CD4-positive, alpha-beta T cell treated with Interleukin-15 for 1 hour (primary cell): ENCODE results near the gene NCOA4.
A peak's percentile ranks its signal among the peaks of the same experiment; 100 is the strongest.
"Not testable (repeated sequence)": the region's sequence is repeated elsewhere in the genome, so short reads cannot be mapped to it uniquely, and the experiment has no call there.

Source experiments
- DNase-seq: peaks from one replicate; pipeline ENCODE4 v3.0.0-alpha.2; 2020

The NCOA4 gene

DNA sequence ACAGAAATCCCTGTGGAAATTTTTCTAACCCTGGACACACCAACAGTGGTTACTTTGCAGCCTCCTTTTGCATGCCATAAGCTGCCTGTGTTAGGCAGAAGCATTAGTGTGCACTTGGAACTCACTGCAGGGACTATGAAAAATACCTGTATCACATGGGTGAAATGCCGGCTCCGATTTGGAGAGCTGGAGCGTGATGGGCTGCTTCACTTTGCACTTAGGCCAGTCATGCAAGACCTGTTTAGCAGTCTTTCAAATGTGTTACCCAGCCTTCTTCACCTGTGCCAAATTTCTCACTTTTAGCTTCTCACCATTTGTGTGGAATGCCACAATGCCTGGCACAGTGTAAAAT is 11.3 kb downstream of the NCOA4 start:
- DNase-seq, result no peak

- no peak for DNase-seq
Observed at GRCh38 chr10:46018453-46019176, 11.8 kb downstream of the NCOA4 start.

DNA sequence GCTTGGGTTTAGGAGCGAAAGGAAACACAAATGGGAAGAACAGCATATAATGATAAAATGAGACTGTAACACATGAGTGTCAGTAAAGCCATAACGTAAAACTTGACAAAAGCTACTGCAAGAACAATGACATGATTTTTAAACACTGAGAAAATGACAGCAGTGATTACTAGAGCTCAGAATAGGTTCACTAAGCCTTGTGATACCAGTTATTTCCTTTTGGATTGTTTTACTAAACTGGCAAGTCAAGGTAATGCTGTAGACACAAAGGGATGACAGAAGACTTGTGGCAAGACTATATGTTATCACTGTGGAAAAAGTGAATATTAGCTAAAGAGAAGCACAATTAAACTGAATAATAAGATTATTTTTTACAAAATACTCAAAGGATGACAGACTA is 12.7 kb downstream of the NCOA4 start:
- no peak for DNase-seq

DNA sequence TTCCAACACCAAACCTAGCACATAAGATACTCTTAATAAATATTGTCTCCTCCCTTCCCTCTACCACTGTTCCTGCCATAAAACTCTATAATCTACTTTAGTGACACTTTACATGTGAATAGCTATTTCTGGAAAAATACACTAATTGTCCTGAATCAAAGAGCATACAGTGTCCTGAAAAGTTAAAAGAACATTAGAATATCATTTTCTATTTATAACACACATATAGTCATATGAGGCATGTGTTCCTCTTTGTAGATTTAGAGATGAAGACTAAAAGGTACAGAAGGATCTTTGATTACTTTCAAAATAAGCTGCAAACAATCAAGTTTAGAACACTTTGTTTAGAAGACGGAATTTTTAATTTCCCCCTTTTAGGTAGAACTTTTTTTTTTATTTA is 13.6 kb downstream of the NCOA4 start:
- no peak for DNase-seq

DNA sequence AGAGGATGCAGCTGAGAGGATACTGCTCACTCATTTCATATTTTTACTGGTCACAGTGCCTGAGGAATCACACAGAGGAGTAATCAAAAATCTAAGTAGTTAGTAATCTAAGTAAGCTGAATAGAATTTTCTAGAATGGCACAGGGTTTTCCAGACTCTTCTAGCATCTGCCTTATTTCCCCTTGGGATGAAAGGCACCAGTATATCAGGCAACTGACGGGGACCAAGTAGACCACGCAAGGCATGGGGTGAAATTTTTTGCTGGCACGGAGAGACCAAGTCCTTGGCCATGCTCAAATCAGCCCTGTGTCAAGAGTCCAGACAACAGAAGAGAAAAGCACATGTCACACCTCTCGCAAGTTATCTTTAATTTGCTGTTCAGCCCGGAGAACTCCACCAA is 14.2 kb downstream of the NCOA4 start:
- no peak for DNase-seq

DNA sequence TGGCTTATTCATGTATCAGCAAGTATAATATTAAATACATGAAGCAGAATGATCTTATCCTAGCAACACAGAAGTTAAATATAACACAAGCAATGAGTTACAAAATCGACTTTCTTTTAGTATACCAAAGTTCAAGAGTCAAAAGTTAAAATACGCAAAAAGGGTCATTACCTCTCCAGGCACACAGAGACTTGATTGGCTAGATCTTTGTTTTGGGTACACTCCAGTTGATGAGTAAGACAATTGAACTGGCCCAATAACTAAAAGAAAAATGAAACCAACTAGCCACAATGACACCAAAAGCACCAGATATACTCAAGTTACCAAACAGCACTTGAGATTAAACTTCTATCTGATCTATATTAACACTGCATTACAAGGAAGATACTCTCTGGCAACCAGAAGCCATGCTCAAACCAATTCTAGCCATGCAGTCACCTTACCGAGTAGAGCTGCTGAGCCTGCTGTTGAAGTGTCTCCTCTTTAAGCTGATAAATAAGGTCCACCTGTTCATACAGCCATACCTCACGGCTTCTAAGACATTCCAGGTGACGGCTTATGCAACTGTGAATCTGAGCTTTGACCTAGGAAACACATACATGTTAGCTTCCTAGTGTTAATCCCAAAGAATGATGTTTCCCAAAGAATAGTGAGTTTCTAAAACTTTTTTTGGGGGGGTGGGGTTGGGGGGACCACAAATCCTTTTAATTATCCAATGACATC is 15.6 kb downstream of the NCOA4 start:
- DNase-seq, result no peak

GRCh38 chr10:46014206-46014605 is 16.2 kb downstream of the NCOA4 start:
- DNase-seq, result no peak

GRCh38 chr10:46012746-46013145 is 17.7 kb downstream of the NCOA4 start:
- DNase-seq, result no peak

- no peak for DNase-seq
Observed at GRCh38 chr10:46006219-46006618, 24.2 kb downstream of the NCOA4 start.

GRCh38 chr10:46005383-46005782 is 25.0 kb downstream of the NCOA4 start:
- no peak for DNase-seq

DNA sequence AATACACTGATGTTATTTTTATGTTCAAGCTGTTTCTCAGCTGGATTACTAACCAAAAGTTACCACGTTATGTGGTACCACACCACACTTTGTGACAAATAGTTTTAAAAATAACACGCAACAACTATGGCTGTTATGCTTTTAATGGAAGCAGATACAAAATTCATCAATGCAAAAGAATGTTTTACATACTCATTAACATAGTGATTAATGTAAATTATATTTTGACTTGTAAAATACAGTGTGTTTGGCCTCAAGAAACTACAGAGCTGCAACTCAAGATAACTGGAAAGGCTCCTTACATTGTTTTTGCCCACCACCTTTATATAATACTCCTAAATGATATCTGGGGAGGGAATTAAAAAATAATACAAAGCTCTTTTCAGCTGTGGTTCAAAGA is 25.5 kb downstream of the NCOA4 start:
- no peak for DNase-seq

- no peak for DNase-seq
Observed at GRCh38 chr10:46002916-46003693, 27.3 kb downstream of the NCOA4 start.

DNA sequence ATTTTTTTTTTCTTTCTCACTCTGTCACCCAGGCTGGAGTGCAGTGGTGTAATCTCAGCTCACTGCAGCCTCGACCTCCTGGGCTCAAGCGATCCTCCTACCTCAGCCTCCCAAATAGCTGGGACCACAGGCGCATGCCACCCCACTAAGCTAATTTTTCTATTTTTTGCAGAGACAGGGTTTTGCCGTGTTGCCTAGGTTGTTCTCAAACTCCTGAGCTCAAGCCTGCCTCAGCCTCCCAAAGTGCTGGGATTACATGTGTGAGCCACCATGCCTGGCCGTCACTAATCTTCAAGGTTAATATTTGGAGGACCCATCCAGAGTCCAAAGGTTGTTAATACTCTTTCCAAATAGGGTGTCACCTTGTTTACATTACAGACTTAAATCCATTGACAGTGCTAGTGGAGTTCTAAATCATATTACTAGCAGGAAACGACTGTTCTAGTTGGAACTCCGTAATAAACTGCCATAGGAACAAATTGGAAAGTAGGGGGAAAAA is 28.2 kb downstream of the NCOA4 start:
- not testable (repeated sequence) for DNase-seq

- no peak for DNase-seq
Observed at GRCh38 chr10:46001187-46001756, 29.2 kb downstream of the NCOA4 start.

DNA sequence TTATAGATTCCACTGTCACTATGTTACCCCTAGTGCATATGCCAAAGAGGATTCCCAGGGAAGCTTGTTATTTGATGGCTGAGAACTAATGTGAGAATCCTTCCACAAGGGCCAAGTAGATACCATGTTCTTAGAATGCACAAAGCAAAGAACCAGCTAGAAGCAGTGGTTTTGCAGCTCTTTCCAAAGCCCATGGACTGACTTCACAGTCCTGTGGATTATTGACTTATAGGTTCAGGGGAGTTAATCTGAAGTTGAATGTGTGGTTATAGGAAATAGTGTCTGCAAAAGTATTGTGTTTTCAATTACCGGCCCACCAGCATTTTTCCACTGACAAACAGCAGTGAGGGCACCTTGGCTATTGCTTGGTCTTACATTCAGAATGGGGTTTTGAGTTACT is 29.9 kb downstream of the NCOA4 start:
- no peak for DNase-seq

GRCh38 chr10:45999955-46000354 is 30.5 kb downstream of the NCOA4 start:
- not testable (repeated sequence) for DNase-seq

- DNase-seq, result no peak
Observed at GRCh38 chr10:45997994-45998763, 32.2 kb downstream of the NCOA4 start.

- DNase-seq, result no peak
Observed at GRCh38 chr10:45997557-45997956, 32.9 kb downstream of the NCOA4 start.

DNA sequence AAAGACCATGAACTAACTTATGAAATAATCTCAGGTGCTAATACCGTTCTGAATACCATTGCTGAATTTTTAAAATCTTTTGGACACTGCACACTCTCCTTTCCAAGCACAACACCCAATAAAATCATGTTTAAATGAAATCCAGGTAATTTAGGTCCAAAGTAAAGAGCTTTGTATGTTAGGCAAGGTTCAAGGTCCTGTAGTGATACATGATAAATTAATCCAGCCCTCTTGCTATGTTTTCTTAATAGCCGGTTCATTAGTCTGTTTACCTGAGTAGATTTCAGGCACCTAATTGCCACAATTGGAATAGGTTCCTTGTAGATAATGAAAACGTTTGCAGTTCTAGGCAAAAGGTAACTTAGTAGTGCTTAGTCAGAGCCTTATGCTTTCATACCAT is 44.8 kb downstream of the NCOA4 start:
- DNase-seq, result not testable (repeated sequence)

- not testable (repeated sequence) for DNase-seq
Observed at GRCh38 chr10:45984473-45984872, 46.0 kb downstream of the NCOA4 start.

DNA sequence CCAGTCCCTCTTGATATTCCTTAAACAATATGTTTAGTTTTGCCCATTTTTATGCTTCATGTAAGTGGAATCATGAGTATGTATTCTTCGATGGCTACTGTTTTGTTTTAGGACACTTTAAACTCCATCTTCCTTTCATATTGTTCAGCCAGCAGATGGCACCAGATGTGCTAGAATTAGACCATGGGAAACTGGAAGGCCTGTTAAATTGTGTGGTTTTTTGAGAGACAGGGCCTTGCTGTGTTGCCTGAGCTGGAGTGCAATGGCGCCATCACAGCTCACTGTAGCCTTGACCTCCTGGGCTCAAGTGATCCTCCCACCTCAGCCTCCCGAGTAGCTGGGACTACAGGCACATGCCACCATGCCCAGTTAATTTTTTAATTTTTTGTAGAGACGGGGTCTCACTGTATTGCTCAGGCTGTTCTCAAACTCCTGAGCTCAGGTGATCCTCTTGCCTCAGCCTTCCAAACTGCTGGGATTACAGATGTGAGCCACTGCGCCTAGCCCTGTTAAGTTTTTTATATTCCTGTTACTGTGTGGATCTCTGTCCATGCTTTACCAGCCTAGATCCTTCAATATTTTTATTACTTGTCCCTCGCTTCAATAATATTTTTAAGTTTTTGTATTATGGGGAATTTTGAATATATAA is 46.8 kb downstream of the NCOA4 start:
- DNase-seq, result peak; percentile 46

- not testable (repeated sequence) for DNase-seq
Observed at GRCh38 chr10:45981367-45981766, 49.1 kb downstream of the NCOA4 start.
